WI38 (cell line): ENCODE data around the gene TSEN54.

Experiments
- H3K4me3 ChIP-seq: 2 replicates; pipeline ENCODE4 v1.5.1; 2011; ENCODE audit warnings: low read depth, mild to moderate bottlenecking, control low read depth, low read length
- CTCF ChIP-seq: IDR thresholded peaks from 2 replicates; pipeline ENCODE4 v1.5.1; 2012; ENCODE audit warnings: low read depth, mild to moderate bottlenecking, control low read depth, low read length

TSEN54 gene

DNA sequence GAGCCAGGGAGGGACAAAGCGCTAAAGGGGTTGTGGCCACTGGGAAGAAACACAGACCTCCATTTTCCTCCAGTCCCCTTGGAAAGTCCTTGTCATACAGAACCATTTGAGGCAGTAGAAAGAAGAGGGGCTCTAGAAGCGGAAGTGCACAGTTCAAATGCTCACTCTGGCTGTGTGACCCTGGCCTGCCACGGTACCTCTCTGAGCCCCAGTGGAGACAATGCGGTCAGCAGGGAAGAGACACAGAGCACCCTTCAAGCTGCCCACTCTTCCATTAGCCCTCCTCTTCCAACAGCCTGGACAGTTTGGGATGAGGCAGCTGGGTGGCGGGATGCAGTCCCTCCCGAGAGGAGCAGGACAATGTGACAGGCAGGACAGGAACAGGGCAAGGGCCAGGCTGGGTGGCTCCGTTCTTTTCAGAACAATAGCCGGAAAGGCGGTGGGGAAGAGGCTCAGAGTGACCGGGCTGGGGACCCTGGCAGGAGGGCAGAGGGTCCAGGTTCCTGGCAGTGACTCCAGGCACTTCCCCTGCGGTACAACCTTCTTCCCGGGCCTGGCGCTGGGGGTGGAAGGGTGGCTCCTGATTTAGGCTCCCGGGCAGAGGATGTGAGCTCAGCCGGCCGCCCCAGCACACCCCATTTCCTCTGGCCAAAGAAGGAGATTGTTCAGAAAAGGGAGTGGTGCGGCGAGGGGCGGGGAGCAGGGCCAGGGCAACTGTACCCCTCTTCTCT is 6.6 kb upstream of the TSEN54 start:
- no peak overlapping the region for H3K4me3 ChIP-seq
- no peak for TF ChIP-seq CTCF

DNA sequence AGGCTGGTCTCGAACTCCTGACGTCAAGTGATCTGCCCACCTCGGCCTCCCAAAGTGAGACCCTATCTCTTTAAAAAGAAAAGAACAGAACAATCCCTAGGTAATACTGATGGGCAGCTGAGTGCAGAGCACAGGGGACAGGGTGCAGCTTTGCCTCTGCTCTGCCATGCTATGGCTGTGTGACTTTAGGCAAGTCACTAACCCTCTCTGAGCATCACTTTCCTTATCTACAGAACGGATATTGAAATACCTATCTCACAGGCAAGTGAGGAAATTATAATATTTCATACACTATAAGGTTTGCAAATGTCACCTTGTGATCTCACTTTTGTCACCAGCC is 5.1 kb upstream of the TSEN54 start:
- no peak overlapping the region for H3K4me3 ChIP-seq
- TF ChIP-seq CTCF: no peak

DNA sequence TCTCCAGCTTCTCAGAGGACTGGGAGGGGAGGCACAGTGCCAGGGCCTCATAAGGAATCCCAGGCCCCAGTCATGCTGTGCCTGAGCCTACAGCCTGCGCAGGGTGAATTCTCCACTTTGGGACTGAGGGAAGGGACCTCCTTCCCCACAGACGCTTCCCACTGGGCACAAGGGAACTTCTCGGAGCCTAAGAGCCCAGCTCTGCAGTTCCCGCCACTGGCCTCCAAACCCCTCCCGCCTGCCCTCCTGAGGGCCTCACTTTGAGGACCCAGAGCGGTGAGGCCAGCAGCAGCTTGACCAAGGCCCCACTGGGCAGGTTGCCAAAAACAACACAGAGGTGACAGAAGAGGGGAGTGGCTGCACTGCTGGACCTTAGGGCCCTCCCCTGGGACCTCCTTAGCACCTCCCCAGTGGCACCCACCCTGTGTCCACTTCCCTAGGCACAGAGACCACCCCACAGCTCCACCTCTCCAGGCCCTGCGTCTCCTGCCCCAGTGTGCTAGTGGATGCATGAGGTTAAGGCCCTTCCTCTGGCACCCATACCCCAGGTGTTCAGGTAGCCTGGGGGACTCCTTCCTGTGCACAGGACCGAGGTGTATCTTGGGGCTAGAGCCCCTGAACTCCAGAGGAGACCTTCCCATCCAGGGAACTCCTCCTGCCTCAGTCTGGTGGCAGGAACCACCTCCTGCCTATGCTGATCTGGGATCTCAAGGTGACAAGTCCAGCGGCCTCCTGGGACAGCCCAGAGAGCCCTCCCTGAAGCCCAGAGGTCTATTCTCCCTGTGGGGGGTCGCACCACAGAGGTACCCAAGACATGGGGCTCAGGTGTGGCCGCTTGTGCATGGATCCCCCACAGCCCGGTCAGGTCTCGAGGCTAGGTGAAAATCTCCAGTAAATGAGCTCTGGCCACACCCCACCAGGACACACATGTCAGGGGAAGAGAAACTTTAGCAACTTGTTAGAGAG is 4.4 kb upstream of the TSEN54 start:
- H3K4me3 ChIP-seq: no peak overlapping the region
- no peak for TF ChIP-seq CTCF

GRCh38 chr17:75512926-75513640 is 3.2 kb upstream of the TSEN54 start:
- H3K4me3 ChIP-seq: no peak overlapping the region
- no peak for TF ChIP-seq CTCF

DNA sequence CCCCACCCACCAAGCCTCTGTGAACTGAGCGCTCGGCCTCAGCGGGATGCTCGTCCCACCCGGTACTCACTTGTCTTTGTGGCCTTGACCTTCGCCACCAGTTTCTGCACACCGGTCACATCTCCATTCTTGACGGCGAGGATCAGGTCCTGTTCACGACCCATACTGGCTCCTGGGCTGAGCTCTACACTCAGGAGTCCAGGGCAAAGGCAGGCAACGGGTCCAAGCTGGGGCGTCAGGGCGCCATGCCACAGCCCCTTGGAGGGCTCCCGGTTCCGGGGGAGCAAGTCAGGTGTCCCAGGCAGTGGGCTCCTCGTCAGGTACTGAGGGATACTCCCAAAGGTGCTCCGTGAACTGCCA is 2.7 kb upstream of the TSEN54 start:
- no peak for TF ChIP-seq CTCF
- no peak overlapping the region; the same call in 1 of the 2 replicates for H3K4me3 ChIP-seq

- H3K4me3 ChIP-seq: peak overlapping the region; percentile 80
- TF ChIP-seq CTCF: no peak
Measured at GRCh38 chr17:75514299-75514918, 1.9 kb upstream of the TSEN54 start.
